HG02642 (cell line): ENCODE measurements around the gene CASQ1.

Source experiments
- ATAC-seq: cut with Tn5 transposase; IDR thresholded peaks from one replicate; pipeline ENCODE4 v1.9.1; 2021; ENCODE audit warnings: mild to moderate bottlenecking; ENCODE audit not compliant: unreplicated experiment, poor library complexity

Gene CASQ1

GRCh38 chr1:160168016-160168415 lies 22.4 kb upstream of the CASQ1 start:
- no peak for ATAC-seq

GRCh38 chr1:160168609-160169369 lies 21.6 kb upstream of the CASQ1 start:
- ATAC-seq: no peak

GRCh38 chr1:160169553-160170399 lies 20.6 kb upstream of the CASQ1 start:
- ATAC-seq: peak; percentile 66

- ATAC-seq: no peak
Observed at GRCh38 chr1:160171354-160171753, 19.0 kb upstream of the CASQ1 start.

- ATAC-seq: no peak
Observed at GRCh38 chr1:160171980-160172379, 18.4 kb upstream of the CASQ1 start.

GRCh38 chr1:160177231-160177630 lies 13.1 kb upstream of the CASQ1 start:
- ATAC-seq: no peak

- ATAC-seq: no peak
Observed at GRCh38 chr1:160177667-160178066, 12.7 kb upstream of the CASQ1 start.

GRCh38 chr1:160178731-160179130 lies 11.6 kb upstream of the CASQ1 start:
- ATAC-seq: no peak

- ATAC-seq: no peak
Observed at GRCh38 chr1:160179336-160179735, 11.0 kb upstream of the CASQ1 start.

- no peak for ATAC-seq
Observed at GRCh38 chr1:160186246-160186645, 4.1 kb upstream of the CASQ1 start.

- no peak for ATAC-seq
Observed at GRCh38 chr1:160186729-160187128, 3.6 kb upstream of the CASQ1 start.

GRCh38 chr1:160187407-160187806 lies 3.0 kb upstream of the CASQ1 start:
- ATAC-seq: no peak

- no peak for ATAC-seq
Observed at GRCh38 chr1:160188341-160188740, 2.0 kb upstream of the CASQ1 start.

- no peak for ATAC-seq
Observed at GRCh38 chr1:160191756-160192155, 1.4 kb downstream of the CASQ1 start.

- no peak for ATAC-seq
Observed at GRCh38 chr1:160192234-160192633, 1.9 kb downstream of the CASQ1 start.

GRCh38 chr1:160193091-160193819 lies 2.9 kb downstream of the CASQ1 start:
- peak; percentile 72 for ATAC-seq

- ATAC-seq: no peak
Observed at GRCh38 chr1:160193832-160194736, 3.7 kb downstream of the CASQ1 start.

GRCh38 chr1:160194737-160195059 lies 4.3 kb downstream of the CASQ1 start:
- ATAC-seq: no peak

- no peak for ATAC-seq
Observed at GRCh38 chr1:160196143-160196542, 5.8 kb downstream of the CASQ1 start.

GRCh38 chr1:160197231-160197630 lies 6.9 kb downstream of the CASQ1 start:
- no peak for ATAC-seq
